Progenitor cell of endocrine pancreas (in vitro differentiated cells): ENCODE data around the gene RBMS1. TPM values are rescaled to one million over a fixed set of nuclear protein-coding genes. Genes with fewer than 3 reads are reported as not detected.

Experiments used
- DNase-seq: peaks from one replicate; pipeline ENCODE4 v3.0.0; 2021; ENCODE audit warnings: low spot score; ENCODE audit not compliant: unreplicated experiment
- H3K27ac Mint-ChIP-seq: 2 replicates; pipeline ENCODE4 v1.8.0; 2021; ENCODE audit warnings: mild to moderate bottlenecking, moderate library complexity, mixed read lengths
- H3K27me3 Mint-ChIP-seq: 2 replicates; pipeline ENCODE4 v1.8.0; 2021; ENCODE audit warnings: mixed read lengths
- H3K36me3 Mint-ChIP-seq: 2 replicates; pipeline ENCODE4 v1.8.0; 2022; ENCODE audit warnings: mixed read lengths; ENCODE audit not compliant: insufficient read depth
- H3K4me1 Mint-ChIP-seq: 2 replicates; pipeline ENCODE4 v1.8.0; 2021; ENCODE audit warnings: low read depth, mixed read lengths
- H3K4me3 Mint-ChIP-seq: 2 replicates; pipeline ENCODE4 v1.8.0; 2021; ENCODE audit warnings: low read depth, mild to moderate bottlenecking, moderate library complexity, mixed read lengths
- H3K9me3 Mint-ChIP-seq: 2 replicates; pipeline ENCODE4 v1.8.0; 2021; ENCODE audit warnings: low read depth, mixed read lengths
- CTCF ChIP-seq: fragments of 200-600 bp; sonication (generic); IDR thresholded peaks from one replicate; pipeline ENCODE4 v1.5.0; 2021; ENCODE audit warnings: antibody characterized with exemption, mild to moderate bottlenecking; ENCODE audit not compliant: unreplicated experiment
- total RNA-seq: library from RNA; stranded (reverse); gene quantifications from 2 replicates; pipeline ENCODE4 v1.2.1, GENCODE V29; 2021

The RBMS1 gene
- total RNA-seq, 1 donor from 2014 or later = 59.8 TPM

GRCh38 chr2:160387558-160388262 is 105.9 kb downstream of the RBMS1 start:
- Mint-ChIP-seq H3K36me3 (no peaks in the 10 kb centered on the region), H3K4me1 (peaks cover 2% of the 10 kb centered on the region), H3K27me3 (no peaks in the 10 kb centered on the region), H3K9me3 (no peaks in the 10 kb centered on the region), H3K4me3 (no peak overlapping the region), H3K27ac (no peak overlapping the region)
- no peak for DNase-seq
- TF ChIP-seq CTCF = no peak

GRCh38 chr2:160384791-160385190 is 108.8 kb downstream of the RBMS1 start:
- no peaks in the 10 kb centered on the region for H3K9me3 Mint-ChIP-seq
- TF ChIP-seq CTCF = no peak
- H3K4me3 Mint-ChIP-seq = no peak overlapping the region
- no peak for DNase-seq
- H3K4me1 Mint-ChIP-seq = peaks cover 13% of the 10 kb centered on the region
- H3K27me3 Mint-ChIP-seq = no peaks in the 10 kb centered on the region
- no peaks in the 10 kb centered on the region for H3K36me3 Mint-ChIP-seq
- H3K27ac Mint-ChIP-seq = no peak overlapping the region

- DNase-seq = no peak
- Mint-ChIP-seq H3K4me1 (peaks cover 13% of the 10 kb centered on the region), H3K9me3 (no peaks in the 10 kb centered on the region), H3K27me3 (no peaks in the 10 kb centered on the region), H3K36me3 (no peaks in the 10 kb centered on the region), H3K27ac (no peak overlapping the region), H3K4me3 (no peak overlapping the region)
- TF ChIP-seq CTCF = no peak
Measured at GRCh38 chr2:160381425-160381951, 112.1 kb downstream of the RBMS1 start.

GRCh38 chr2:160380611-160381010 is 113.0 kb downstream of the RBMS1 start:
- H3K9me3 Mint-ChIP-seq = no peaks in the 10 kb centered on the region
- TF ChIP-seq CTCF = no peak
- peaks cover 13% of the 10 kb centered on the region for H3K4me1 Mint-ChIP-seq
- no peaks in the 10 kb centered on the region for H3K36me3 Mint-ChIP-seq
- H3K4me3 Mint-ChIP-seq = no peak overlapping the region
- no peaks in the 10 kb centered on the region for H3K27me3 Mint-ChIP-seq
- no peak overlapping the region for H3K27ac Mint-ChIP-seq
- no peak for DNase-seq

GRCh38 chr2:160380000-160380570 is 113.5 kb downstream of the RBMS1 start:
- no peak for DNase-seq
- TF ChIP-seq CTCF = no peak
- peaks cover 13% of the 10 kb centered on the region for H3K4me1 Mint-ChIP-seq
- no peaks in the 10 kb centered on the region for H3K9me3 Mint-ChIP-seq
- H3K36me3 Mint-ChIP-seq = no peaks in the 10 kb centered on the region
- no peak overlapping the region for H3K4me3 Mint-ChIP-seq
- H3K27me3 Mint-ChIP-seq = no peaks in the 10 kb centered on the region
- no peak overlapping the region for H3K27ac Mint-ChIP-seq
